ENCODE results near the gene DDX39B.

DDX39B gene

DNA sequence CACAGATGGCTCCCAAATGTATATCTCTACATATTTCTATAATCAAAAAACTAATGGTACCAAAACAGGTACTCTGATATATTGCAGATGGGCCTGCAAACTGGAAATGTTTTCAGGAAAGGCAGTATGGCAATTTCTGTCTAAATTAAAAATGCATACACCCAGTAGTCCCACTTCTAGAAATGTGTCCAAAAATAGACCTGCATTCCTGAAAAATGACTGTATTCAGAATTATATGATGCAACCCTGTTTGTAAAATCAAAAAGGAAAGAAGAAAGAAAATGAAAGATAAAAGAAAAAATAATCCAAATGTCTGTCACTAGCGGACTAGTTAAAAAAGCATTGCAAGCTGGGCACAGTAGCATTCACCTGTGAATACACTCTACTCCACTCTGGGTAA, 56.7 kb downstream of the DDX39B start:
- DNase-seq (ENCODE audit: low spot score) = no peak

- DNase-seq (ENCODE audit: low spot score) = no peak
Observed at GRCh38 chr6:31483392-31483791, 58.4 kb downstream of the DDX39B start.

DNA sequence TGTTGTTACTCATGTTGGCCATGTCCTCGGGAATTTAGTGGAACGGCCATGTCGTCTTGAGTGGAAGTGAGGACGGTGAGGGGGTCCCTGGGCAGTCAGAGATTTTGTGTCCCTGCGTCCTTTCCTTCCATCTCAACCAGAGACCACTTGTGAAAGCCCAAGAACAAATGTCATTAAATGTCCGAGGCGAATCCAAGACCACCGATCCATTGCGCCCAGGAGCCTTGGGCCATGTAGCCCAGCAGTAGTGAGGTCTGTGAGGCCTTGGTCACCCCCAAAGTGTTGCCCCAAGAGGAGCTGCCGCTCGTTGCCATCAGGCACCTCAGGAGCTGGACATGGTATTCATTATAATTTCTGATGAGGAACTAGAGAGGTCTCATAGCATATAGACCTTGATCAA, 61.2 kb downstream of the DDX39B start:
- DNase-seq (ENCODE audit: low spot score) = no peak

Measured in COLO829 (cell line).